GM21723 (cell line): Measurements from ENCODE around the gene CCDC112.

ENCODE experiments used
- ATAC-seq: cut with Tn5 transposase; IDR thresholded peaks from one replicate; pipeline ENCODE4 v1.9.1; 2021; ENCODE audit warnings: mild to moderate bottlenecking, moderate library complexity; ENCODE audit not compliant: unreplicated experiment

CCDC112 gene, protein sequence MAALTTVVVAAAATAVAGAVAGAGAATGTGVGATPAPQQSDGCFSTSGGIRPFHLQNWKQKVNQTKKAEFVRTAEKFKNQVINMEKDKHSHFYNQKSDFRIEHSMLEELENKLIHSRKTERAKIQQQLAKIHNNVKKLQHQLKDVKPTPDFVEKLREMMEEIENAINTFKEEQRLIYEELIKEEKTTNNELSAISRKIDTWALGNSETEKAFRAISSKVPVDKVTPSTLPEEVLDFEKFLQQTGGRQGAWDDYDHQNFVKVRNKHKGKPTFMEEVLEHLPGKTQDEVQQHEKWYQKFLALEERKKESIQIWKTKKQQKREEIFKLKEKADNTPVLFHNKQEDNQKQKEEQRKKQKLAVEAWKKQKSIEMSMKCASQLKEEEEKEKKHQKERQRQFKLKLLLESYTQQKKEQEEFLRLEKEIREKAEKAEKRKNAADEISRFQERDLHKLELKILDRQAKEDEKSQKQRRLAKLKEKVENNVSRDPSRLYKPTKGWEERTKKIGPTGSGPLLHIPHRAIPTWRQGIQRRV

DNA sequence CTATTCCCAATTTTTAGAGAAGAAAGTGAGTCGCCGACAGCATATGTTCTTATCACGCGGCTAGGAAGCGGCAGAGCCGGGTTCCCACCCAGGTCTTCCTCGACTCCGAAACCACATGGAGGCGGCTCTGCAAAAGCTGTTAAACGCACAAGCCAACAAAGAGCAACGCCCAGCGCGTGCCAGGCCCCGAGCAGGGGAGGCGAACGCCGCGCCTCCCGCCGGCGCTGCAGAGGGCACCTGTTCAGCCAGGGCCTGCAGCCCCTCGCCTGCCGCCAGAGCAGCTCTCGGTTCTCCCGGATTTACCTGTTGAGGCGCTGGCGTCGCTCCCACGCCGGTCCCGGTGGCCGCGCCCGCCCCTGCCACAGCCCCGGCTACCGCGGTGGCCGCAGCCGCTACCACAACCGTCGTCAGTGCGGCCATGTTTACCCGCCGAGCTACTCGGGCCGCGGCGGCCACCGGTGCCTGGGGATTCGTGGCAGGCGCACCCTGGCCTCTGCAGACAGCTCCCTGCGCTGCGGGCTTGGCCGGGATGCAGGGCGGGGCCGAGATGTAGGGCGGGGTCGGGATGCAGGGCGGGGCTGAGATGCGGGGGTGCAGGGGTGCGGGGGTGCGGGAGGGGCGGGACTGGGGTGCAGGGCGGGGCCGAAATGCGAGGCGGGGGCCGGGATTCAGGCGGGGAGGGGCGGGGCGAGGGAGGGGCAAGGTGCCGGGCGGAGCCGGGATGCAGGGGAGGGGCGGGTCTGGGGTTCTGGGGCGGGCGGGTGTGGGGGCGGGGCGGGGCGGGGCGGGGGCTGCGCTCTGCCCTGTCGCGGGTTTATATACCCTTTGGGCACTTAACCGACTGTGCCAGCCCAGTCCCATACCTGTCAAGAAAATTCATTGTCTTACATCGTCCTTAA is at the start of gene CCDC112:
CCDC112 (minus strand) TSS at position 531 of the 899 bp plus-strand sequence; CDS start at position 420, 111 bp downstream.
- ATAC-seq, result peak; percentile 82

DNA sequence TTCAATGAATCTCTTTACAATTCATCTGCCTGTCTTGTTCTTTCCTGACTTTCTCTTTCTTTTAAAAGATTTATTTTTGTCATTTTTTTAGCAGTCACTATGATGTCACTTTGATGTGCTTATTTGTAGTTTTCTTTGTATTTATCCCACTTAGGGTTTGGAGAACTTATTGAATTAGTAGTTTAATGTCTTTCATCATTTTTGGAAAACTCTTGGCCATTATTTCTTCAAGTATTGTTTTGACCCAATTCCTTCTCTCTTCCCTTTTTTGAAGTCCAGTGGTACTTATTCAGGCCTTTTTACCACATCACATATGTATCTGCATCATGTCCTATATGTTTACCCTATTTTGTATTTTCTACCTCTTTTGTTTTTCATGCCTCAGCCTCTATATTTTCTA is 48.9 kb upstream of the CCDC112 start:
- no peak for ATAC-seq

DNA sequence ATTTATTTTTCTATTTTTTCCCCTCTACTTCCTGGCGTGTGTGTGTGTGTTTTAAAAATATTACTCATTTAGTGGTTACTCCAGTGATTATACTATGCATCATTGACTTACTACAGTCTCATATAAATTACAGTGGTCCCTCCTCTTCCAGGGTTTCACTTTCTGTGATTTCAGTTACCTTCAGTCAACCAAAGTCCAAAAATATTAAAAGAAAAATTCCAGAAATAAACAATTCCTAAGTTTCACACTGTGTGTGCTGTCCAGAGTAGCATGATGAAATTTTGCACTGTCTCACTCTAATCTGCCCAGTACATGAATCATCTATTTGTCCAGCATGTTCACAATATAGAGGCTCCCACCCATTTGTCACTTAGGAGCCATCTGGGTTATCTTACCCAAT is 47.4 kb upstream of the CCDC112 start:
- ATAC-seq, result no peak

DNA sequence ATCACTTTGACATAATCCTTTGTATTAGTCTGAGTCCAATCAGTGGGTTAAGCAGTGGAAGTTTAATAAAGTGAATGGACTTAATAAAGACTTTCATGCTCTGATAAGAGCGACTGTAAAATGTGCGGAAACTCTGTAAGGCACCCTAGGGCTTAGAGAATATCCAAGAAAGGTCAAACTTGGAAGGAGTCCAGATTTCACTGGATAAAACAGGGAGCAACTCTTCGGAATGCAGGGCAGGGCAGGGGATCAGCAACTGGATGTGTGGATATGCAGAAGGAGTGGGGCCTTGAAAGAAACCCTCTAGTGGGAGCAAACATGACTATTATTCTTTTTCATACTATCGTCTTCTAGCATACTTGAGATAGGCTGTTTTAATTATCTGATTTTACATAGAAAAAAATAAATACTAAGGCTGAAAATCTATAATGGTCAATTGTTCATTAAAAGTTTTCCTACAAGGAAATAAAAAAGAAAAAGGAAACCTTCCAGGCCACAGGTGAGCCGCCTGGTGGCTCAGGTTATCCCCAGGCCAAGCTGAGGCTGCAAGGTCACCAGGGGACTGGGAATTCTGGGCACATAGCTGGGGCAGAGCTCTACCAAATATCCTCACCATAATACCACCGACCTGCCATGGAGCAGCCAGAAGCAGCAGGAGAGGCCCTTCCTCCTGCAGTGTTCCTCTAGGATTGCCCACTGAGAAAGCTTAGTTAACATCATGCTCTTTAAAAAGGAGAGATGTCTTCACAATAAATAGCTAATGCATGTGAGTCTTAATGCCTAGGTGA is 46.3 kb upstream of the CCDC112 start:
- ATAC-seq, result no peak

DNA sequence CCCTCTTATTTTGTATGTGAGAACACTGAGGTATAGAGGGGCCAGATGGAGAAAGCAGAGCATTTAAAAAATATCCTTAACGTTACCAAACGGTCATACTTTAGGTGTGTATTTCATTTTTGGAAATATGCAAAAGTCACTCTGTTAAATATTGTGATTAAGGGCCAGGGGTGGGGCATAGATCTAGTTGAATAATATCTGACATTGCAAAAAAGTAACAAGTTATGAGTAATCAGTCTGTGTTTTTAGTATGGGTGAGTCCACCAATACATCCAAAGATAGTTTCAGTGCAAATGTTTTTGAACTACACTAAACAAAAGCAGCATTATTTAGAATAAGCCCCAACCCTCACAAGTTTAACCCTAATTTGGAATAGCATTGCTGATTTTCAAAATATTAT is 45.3 kb upstream of the CCDC112 start:
- no peak for ATAC-seq

DNA sequence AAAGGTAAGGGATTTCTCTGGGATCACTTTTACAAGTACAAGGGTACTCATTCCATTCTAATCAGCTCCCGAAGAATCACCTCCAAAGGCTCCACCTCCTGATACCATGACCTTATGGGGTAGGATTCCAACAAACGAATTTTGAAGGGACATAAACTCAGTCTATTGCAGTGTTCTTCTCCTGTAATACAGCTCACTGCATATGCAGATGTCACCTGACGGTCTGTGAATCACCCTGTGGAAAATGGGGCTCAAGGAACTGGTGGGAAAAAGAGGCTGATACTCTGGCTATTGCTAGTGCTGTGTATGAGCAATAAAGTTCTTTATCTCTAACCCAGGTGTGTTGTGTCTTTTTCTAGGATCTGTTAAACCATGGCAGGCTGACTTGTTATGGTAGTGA is 42.4 kb upstream of the CCDC112 start:
- no peak for ATAC-seq

DNA sequence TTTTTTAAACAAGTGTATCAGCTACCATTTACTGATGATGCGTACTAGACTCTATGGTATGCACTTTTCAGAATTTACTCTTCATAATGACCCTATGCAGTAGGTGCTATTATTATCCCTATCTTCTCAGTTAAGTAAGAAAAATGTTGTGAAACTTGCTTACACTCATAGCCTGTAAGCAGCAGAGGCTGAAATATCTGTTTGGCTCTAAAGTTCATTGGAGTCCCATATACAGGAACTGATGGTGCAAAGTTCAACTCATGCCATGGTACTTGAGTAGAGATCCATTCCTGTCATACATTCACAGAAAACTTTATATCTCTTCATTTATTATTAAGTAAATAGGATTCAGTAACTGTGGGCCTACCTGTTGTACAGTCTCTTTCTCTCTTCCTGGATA is 41.4 kb upstream of the CCDC112 start:
- no peak for ATAC-seq

DNA sequence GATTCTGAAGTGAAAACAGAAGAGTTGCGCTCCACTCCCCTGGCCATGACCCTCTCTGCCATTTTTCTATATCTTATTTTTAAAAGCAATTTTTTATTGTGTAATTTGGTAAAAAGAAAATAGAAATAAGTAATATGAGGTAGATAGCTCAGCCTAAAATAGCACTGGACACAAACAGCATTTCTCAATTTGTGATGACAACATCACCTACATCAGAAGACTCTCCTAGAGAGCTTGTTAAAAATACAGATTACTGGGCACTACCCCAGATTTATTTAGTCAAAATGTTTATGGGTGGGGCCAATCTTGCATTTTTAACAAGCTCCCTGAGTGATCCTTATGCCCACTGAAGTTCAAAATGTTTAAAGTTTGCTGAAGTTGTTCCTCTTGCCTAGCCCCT is 40.5 kb upstream of the CCDC112 start:
- no peak for ATAC-seq

DNA sequence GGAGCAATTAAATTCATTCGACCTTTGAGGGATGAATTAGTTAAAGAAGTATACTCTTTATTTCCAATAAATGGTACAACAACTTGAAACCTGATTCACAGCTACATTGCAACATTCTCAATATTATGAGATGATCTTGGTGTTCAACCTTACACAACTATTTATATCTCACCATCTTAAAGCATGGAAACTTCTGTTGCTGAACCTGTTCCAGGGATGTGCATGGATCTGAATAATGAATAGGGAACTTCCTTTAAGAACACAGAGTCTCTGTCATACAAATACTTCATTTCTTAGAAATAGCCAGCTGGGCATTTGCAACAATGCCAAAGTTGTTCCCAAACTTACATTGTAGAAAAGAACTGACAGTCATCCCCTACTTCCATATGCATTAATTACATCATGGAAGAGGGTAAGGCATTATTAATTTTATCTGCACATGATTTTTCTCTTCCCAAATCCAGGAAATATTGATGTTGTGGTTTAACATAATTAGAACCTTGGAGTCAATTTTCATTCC is 39.8 kb upstream of the CCDC112 start:
- ATAC-seq, result no peak

DNA sequence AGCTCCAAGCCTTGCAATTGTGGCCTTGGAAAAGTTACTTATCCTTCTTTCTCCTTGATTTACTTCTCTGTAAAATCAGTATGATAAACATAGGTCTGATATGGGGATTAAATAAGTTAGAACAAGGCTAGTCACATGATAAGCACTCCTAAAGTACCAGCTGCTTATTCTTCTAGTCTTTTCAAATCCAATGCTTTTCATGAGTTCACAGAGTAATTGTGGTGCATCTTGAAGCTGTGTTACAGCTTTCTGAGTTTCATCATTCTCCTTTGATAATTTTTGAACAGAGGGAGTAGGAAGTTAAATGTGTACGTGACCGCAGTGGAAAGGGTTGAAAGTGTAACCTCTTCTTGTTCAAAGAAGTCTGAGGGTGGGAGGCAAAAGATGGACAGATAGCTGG is 38.8 kb upstream of the CCDC112 start:
- no peak for ATAC-seq

DNA sequence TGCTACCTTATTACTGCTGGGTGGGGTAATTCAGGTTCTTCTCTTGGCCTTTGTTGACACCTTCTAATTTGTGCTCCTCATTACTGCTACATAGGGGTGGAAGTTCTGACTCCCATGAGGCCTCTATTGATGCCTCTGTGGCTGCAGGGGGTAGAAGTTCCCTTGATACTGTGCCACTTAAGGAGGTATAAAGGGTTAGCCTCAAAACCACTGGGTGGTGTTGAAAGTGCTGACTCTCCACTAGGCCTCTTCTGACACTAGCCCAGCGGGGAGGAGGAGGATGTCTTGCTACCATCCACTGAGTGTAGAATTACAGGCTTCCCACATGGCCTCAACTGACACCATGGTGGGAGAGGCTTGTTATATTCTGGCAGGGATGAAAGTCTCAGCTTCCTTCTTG is 36.7 kb upstream of the CCDC112 start:
- no peak for ATAC-seq

DNA sequence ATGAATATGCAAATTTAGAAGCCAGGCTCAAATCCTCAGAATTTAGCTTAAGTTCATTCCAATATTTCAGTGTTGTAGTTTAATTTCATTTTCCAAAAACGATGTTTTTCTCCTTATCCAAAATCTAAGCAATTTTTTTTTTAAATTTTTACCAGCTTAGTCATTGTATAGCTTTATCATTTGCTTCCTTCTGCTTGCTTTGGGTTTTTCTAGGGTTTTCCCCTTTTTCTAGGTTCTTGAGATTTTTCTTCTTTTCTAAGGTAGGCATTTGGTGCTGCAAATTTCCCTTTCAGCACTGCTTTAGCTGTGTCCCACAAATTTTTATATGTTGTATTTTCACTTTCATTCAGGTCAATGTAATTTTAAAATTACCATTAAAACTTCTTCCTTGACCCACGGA is 34.4 kb upstream of the CCDC112 start:
- no peak for ATAC-seq

DNA sequence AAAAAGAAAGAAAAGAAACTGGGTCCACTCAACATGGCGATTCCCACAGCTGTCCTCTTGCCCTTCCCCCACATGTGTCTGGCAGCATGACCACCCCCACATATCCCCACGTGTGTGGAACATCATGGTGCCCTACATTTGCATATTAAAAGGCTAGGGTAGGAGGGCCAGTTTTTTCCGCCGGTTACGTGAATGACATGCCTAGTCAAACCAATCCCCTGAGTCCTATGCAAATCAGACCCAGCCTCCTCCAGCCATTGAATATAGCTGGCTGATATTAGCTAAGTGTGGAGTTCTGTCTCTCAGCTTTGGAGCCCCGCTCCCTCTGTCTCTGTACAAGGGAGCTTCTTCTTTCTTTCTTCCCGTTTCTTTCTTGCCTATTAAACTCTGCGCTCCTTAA is 33.0 kb upstream of the CCDC112 start:
- ATAC-seq, result no peak

DNA sequence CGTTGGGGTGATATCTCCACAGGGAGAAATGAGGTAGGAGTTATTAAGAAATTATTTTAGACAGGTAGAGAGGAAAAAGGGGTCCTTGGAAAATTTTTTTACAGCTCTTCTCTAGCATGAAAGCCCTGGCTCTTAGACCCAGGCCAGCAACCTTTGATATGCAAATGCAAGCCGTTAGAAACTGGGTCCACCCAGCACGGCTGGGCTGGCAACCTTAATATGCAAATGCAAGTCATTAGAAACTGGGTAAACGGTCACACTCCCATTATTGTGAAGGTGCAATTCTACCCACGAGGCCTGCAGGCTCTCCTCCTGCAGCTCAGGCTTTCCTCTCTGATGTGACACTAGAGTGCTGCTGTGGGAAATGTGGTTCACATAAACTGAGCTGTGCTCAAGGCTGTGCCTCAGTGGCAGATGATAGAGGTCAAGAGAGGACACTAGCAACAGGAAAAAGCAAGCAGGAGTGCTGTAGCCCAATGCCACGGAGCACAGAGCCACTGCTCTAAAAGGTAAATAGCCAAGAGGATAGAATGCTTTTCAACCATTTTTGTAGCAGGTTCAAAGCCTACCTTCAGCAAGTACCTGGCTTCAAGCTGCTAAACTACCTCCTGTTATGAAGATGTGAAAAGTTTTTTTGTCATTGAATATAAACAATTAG is 32.3 kb upstream of the CCDC112 start:
- peak; percentile 50 for ATAC-seq

DNA sequence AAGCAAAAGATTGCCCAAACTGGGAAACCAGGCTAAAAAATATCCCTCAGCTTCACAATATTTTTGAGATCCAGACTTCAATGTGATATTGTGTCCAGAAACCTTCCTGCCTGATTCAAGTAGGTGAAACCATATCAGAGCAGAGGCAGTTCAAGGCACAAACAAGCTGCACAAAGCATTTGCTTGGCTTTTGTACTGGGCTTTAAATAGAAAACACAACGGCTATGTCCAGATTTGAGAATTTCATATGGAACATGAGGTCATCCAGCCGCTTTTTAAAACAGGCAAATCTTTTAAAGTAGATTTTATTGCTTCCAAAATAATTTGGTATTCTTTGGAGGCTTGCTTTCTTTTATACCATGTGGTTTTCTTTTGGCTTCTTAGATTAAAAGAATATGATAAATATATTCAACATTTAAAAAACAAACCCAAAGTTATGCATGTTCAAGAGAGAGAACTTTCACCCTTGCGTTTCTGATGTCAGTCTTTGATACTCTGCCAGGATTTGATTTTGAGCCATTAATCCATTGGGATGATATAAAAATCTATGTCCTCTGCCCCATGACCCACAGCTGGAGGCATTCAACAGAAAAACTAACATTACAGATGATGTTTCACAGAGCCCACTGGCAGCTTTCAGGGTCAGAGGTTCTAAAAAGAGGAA is 29.0 kb upstream of the CCDC112 start:
- ATAC-seq, result no peak

DNA sequence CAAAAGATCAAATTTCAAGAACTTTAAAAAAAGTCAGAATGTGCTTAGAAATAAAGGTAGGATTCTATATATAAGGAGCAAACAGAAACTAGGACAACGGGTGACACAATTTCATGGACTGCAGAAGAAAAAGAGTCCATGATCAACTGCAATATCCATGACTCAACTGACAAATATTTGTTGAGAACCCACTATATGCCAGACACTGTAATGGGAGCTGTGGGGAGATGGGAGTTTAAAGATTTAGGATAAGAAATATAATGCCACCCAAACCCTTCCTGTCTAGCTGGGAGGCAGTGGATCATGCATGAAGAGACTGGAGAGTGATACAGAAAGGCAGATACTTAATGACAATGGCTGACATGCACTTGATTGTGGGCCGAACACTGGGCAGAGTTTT is 27.6 kb upstream of the CCDC112 start:
- no peak for ATAC-seq

DNA sequence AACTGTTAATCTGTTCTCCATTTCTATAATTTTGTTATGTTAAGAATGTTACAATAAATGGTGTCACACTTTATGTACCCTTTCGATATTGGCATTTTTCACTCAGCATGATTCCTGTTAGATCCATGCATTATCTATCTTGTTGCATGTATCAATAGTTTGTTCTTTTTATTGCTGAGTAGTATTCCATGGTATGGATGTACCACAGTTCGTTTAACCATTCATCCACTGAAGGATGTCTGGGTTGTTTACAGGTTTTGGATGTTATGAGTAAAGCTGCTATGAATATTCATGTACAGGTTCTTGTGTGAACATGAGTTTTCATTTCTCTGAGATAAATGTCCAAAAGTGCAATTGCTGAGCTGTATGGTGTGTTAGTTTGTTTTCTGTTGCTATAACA is 26.3 kb upstream of the CCDC112 start:
- no peak for ATAC-seq

DNA sequence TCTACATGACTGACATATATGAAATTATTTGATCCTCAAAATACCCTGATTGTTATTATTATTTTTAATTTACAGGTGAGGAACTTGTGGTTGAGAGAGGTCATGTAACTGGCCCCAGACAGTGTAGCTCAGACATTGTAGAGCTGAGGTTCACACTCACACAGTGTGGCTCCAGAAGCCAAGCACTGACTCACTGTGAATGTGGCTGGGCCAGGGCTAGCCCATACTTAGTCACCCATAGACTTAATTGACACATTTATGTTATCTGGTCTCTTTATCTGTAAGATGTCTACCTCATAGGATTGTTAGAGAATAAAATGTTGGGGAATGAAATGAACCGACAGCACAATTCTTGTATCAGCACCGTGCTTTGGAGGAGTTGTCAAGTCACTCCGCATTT is 24.9 kb upstream of the CCDC112 start:
- no peak for ATAC-seq

DNA sequence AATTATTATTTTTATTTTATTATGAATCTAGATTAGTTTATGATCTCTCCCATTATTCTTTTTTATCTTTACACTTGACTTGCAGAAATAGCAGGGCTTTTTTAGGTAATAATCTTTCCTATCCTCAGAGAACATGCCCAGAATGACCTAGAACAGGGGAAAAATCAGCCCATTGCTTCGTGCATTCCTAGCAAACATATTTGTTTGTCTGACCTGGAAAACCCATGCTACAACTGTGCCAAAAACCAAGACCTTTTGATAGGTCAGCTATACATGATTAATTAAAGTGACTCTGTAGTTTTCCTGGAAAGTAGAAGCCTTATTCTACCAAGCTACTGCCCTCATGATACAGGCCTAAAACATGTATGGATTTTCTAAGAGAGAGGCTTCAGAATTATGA is 24.1 kb upstream of the CCDC112 start:
- no peak for ATAC-seq

DNA sequence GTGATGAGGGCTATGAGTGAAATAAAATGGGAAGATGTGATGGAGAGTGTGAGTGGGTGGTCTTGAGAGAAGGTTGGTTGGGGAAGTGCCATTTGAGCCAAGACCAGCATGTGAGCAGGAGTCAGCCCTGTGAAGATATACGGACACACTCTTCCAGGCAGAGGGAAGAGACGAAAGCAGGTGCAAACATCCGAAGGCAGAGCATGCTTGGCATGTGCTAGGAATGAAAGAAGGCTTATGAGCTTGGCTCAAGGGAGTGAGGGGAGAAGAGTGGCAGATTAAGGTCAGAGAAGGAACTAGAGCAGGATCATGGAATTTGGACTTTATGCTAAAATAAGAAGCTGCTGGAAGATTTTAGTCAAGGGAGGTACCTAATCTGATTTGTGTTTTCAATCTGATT is 23.6 kb upstream of the CCDC112 start:
- no peak for ATAC-seq
